Uterus (tissue), 4 donors: ENCODE measurements around the gene TMEM185B. TPM values are rescaled to one million over a fixed set of nuclear protein-coding genes. Genes with fewer than 3 reads are reported as not detected.

Experiments
- DNase-seq, 2 donors: peaks; one replicate each; pipeline ENCODE4 v3.0.0-alpha.2; 2019 to 2020
- H3K27ac ChIP-seq, 2 donors: fragments of 200-600 bp; sonication (generic); 1 replicate in 1 of 2; 2 replicates in 1 of 2; pipeline ENCODE4 v1.5.1; 2016 to 2018
- H3K27me3 ChIP-seq, 2 donors: fragments of 200-600 bp; sonication (generic); one replicate each; pipeline ENCODE4 v1.5.1; 2018 to 2019; ENCODE audit warnings: control low read depth in 1 of 2
- H3K36me3 ChIP-seq, 2 donors: fragments of 200-600 bp; sonication (generic); one replicate each; pipeline ENCODE4 v1.5.1; 2019; ENCODE audit warnings: control low read depth in 1 of 2
- H3K4me1 ChIP-seq, 2 donors: fragments of 200-600 bp; sonication (generic); one replicate each; pipeline ENCODE4 v1.5.1; 2018 to 2019; ENCODE audit warnings: control low read depth in 1 of 2
- H3K4me3 ChIP-seq, 2 donors: fragments of 200-600 bp; sonication (generic); 1 replicate in 1 of 2; 2 replicates in 1 of 2; pipeline ENCODE4 v1.5.1; 2018 to 2019; ENCODE audit warnings: mild to moderate bottlenecking in 1 of 2
- H3K9me3 ChIP-seq, 2 donors: fragments of 200-600 bp; sonication (generic); one replicate each; pipeline ENCODE4 v1.5.1; 2019; ENCODE audit warnings: control low read depth in 1 of 2
- POLR2A ChIP-seq, 2 donors: fragments of 450-650 bp; IDR thresholded peaks; one replicate each; pipeline ENCODE4 v1.6.1; 2016; ENCODE audit warnings: antibody characterized with exemption in 2 of 2, mild to moderate bottlenecking in 1 of 2, moderate library complexity in 1 of 2
- intact Hi-C: fragments of 100-400 bp; cut with DNase I; formaldehyde crosslinking; loops from one replicate; pipeline ENCODE4 v1.15.1; 2023; ENCODE audit warnings: low total_unique reads
- small RNA-seq: library from RNA; depleted of rRNA; stranded (forward); fragments of <200 nt; gene quantifications from one replicate; pipeline ENCODE3, GENCODE V24; 2016
- total RNA-seq, 4 donors: library from RNA; depleted of rRNA in 3 of 4; stranded (reverse); fragments of >200 nt in 3 of 4; gene quantifications; one replicate each; pipeline versions ENCODE4 v1.1.0 to v1.2.4, GENCODE V29; 2014 to 2023
- TF ChIP-seq, protein P1 (sequence below), 4 experiments: fragments of 200-600 bp in 2 of 4; fragments of 450-650 bp in 2 of 4; sonication (generic) in 2 of 4; IDR thresholded peaks; one replicate each; pipeline ENCODE4 v1.5.1; 2016 to 2019; ENCODE audit warnings: antibody characterized with exemption in 4 of 4, mild to moderate bottlenecking in 2 of 4, moderate library complexity in 1 of 4
- donor health status: DM: yes; HTN: yes; CAD: no.

TMEM185B gene
- total RNA-seq, 4 donors from 2014 or later, result 11.5 to 34.6 (median 22.0) TPM

DNA sequence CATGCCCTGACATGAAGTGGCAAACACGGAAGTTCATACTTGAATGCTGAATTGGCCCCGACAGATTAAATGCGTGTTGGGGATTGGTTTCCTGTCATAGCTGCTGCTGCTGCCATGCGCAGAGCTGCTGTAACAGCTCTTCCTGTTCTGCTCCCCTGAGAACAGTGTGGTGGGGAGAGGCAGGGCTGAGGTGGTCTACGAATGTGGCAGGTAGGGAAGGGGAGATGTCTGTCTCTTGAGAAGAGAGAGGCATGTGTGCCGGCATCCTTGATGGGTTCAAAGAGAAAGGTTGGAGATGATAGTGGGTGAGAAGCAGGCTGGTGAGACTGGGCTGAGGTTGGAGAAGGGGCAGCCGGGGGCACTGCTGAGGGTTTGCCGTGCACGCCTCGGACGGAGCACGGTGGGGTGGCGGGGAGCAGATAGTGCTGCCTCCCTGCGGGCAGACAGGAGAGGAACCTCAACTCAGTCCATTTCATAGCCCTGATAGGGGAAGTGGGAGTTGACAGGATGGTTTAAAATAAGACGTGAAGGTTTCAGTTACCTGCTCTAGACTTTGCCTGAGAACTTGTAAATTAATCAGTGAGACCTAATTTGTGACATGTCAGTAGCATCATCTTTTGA, 46.1 kb downstream of the TMEM185B start:
- no peak for DNase-seq

DNA sequence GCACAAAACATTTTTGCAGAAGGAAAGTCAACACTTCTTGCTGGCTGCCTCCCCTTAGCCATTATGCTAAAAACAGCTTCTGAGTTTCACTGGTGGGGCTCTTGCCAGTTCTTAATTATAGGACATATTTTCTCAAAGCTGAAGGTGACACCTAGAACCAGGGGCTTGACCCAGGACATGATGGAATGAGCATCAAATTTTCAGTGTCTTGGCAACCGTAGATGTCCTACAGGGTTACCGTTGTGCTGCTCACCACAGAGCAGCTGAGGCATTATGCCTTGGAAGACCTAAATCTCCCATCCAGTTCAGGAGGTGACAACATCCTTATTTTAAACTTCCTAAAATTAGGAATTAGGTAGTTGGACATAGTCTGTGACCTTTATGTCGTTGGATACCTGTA, 46.7 kb downstream of the TMEM185B start:
- DNase-seq, result no peak
- intact Hi-C loops, result no loop called here
- Histone ChIP-seq H3K27ac (no peak overlapping the region), H3K27me3 (no peaks in the 10 kb centered on the region), H3K4me3 (no peak overlapping the region), H3K36me3 (no peaks in the 10 kb centered on the region), H3K4me1 (no peaks in the 10 kb centered on the region), H3K9me3 (no peaks in the 10 kb centered on the region)
- no peak for TF ChIP-seq POLR2A (IDR thresholded peaks at IDR 0.05)
- TF ChIP-seq, protein P1, sequence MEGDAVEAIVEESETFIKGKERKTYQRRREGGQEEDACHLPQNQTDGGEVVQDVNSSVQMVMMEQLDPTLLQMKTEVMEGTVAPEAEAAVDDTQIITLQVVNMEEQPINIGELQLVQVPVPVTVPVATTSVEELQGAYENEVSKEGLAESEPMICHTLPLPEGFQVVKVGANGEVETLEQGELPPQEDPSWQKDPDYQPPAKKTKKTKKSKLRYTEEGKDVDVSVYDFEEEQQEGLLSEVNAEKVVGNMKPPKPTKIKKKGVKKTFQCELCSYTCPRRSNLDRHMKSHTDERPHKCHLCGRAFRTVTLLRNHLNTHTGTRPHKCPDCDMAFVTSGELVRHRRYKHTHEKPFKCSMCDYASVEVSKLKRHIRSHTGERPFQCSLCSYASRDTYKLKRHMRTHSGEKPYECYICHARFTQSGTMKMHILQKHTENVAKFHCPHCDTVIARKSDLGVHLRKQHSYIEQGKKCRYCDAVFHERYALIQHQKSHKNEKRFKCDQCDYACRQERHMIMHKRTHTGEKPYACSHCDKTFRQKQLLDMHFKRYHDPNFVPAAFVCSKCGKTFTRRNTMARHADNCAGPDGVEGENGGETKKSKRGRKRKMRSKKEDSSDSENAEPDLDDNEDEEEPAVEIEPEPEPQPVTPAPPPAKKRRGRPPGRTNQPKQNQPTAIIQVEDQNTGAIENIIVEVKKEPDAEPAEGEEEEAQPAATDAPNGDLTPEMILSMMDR (IDR thresholded peaks at IDR 0.05), result no peak

More for the DNA sequence above, 46.1 kb downstream of the TMEM185B start:
- no peaks in the 10 kb centered on the region for H3K4me1 ChIP-seq
- intact Hi-C loops, result no loop called here
- no peaks in the 10 kb centered on the region for H3K36me3 ChIP-seq
- H3K9me3 ChIP-seq, result no peaks in the 10 kb centered on the region
- no peaks in the 10 kb centered on the region for H3K27me3 ChIP-seq
- no peak overlapping the region for H3K27ac ChIP-seq
- TF ChIP-seq, protein P1 (IDR thresholded peaks at IDR 0.05), result no peak
- TF ChIP-seq POLR2A (IDR thresholded peaks at IDR 0.05), result no peak
- no peak overlapping the region for H3K4me3 ChIP-seq

DNA sequence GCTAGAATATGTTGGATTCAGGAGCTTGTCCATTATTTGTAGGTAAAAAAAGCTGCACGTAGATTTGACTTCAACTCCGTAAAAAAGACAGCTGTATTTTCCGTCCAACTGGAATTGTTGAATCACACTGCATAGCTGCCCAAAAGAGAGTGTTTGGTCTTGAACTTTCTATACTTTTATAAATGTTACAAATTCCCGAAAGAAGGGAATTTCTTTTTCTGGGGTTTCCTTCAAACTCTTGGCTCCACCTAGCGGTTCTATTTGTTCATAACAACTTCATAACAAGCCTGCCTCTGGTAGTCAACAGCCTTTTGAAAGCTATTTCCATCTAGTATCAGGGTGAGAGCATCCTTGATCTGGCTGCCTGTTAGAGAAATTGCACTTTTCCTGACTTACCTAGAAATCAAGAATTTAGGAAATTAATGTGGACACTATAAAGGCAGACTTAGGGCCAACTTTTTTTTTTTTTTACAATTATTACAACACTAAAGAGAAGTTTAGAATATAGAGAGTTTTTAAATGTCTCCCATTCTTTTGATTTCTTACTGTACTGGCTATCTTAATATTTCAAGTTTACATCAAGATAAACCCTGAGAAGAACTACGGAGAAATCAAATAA, 48.1 kb downstream of the TMEM185B start:
- intact Hi-C loops, result no loop called here
- no peaks in the 10 kb centered on the region for H3K27me3 ChIP-seq
- no peak overlapping the region for H3K4me3 ChIP-seq
- H3K27ac ChIP-seq, result no peak overlapping the region
- no peak for TF ChIP-seq POLR2A (IDR thresholded peaks at IDR 0.05)
- TF ChIP-seq, protein P1 (IDR thresholded peaks at IDR 0.05), result peak; percentile 69 to 79 (median 70)
- no peaks in the 10 kb centered on the region for H3K36me3 ChIP-seq
- no peaks in the 10 kb centered on the region for H3K4me1 ChIP-seq
- peak in 1 of 2 donors; percentile 28 for DNase-seq
- no peaks in the 10 kb centered on the region for H3K9me3 ChIP-seq

Small RNAs within 50 kb of the gene (small RNA-seq; reads per million reads assigned to genes)
- gene MTND4LP14, result not detected
- gene RF00019, result not detected

Other genes starting within 250 kb of the TMEM185B start
- gene EPB41L5, start 210.3 kb downstream of the TMEM185B start, total RNA-seq, result 10 to 100 TPM in 3 of 4 donors, 1 to 10 TPM in 1; 9.2 to 56.5 (median 25.1) TPM
- 10 to 100 TPM; 54.1 to 96.7 (median 78.2) TPM for gene RALB, start 29.5 kb upstream of the TMEM185B start, total RNA-seq
- gene INHBB, start 122.7 kb upstream of the TMEM185B start, total RNA-seq, result 10 to 100 TPM in 1 of 4 donors, 1 to 10 TPM in 2, under 1 TPM in 1; 0.35 to 18.1 (median 4.2) TPM